ENCODE measurements around the gene DFFB.

Gene DFFB

GRCh38 chr1:3928586-3928985 is 71.3 kb downstream of the DFFB start:
- ChIA-PET POLR2A (no interaction called here), CTCF (no interaction called here)
- no peak overlapping the region for H3K27ac ChIP-seq (ENCODE audit: extremely low read depth, low read depth, low read length)
- no peak for TF ChIP-seq ZNF776 (tag by site-specific recombination; IDR thresholded peaks at IDR 0.05; ENCODE audit: borderline replicate concordance)
- TF ChIP-seq ZNF548 (tag by site-specific recombination; IDR thresholded peaks at IDR 0.05), result no peak
- TF ChIP-seq ZNF837 (tag by site-specific recombination; IDR thresholded peaks at IDR 0.05), result no peak
- no peak for TF ChIP-seq SP3 (tag by site-specific recombination; IDR thresholded peaks at IDR 0.05)
- no peak for TF ChIP-seq ZBTB8A (tag by site-specific recombination; IDR thresholded peaks at IDR 0.05)
- TF ChIP-seq KLF8 (tag by site-specific recombination; IDR thresholded peaks at IDR 0.05), result no peak
- TF ChIP-seq HIC1 (tag by site-specific recombination; IDR thresholded peaks at IDR 0.05), result no peak
- TF ChIP-seq ZNF10 (tag by site-specific recombination; IDR thresholded peaks at IDR 0.05), result no peak
- no peak for TF ChIP-seq ZNF121 (tag by site-specific recombination; IDR thresholded peaks at IDR 0.05)
- TF ChIP-seq TCF7L2 (IDR thresholded peaks at IDR 0.05; ENCODE audit: borderline replicate concordance, low read depth, low read length), result no peak
- TF ChIP-seq ZNF629 (tag by site-specific recombination; IDR thresholded peaks at IDR 0.05), result no peak
- no peaks in the 10 kb centered on the region for H3K4me1 ChIP-seq (ENCODE audit: control insufficient read depth, insufficient read depth, low read length)
- H3K36me3 ChIP-seq (ENCODE audit: control insufficient read depth in 2 of 2, insufficient read depth in 1 of 2, low read length in 2 of 2), result no peaks in the 10 kb centered on the region
- H3K4me3 ChIP-seq (ENCODE audit: low read depth, low read length), result no peak overlapping the region
- H3K9me3 ChIP-seq (ENCODE audit: control insufficient read depth, insufficient read depth, low read depth, low read length), result no peaks in the 10 kb centered on the region

- ChIA-PET CTCF (no interaction called here), POLR2A (no interaction called here)
- Histone ChIP-seq H3K4me3 (ENCODE audit: low read depth, low read length) (no peak overlapping the region), H3K9me3 (ENCODE audit: control insufficient read depth, insufficient read depth, low read depth, low read length) (no peaks in the 10 kb centered on the region), H3K36me3 (ENCODE audit: control insufficient read depth in 2 of 2, insufficient read depth in 1 of 2, low read length in 2 of 2) (no peaks in the 10 kb centered on the region), H3K4me1 (ENCODE audit: control insufficient read depth, insufficient read depth, low read length) (no peaks in the 10 kb centered on the region), H3K27ac (ENCODE audit: extremely low read depth, low read depth, low read length) (no peak overlapping the region)
- TF ChIP-seq INSM2 (tag by site-specific recombination; IDR thresholded peaks at IDR 0.05) (no peak; the same call in 1 of the 2 replicates), YY1 (tag by site-specific recombination; IDR thresholded peaks at IDR 0.05) (no peak), ZNF311 (tag by site-specific recombination; IDR thresholded peaks at IDR 0.05; ENCODE audit: borderline replicate concordance) (no peak), SALL2 (tag by site-specific recombination; IDR thresholded peaks at IDR 0.05; ENCODE audit: borderline replicate concordance) (0 out of 2 replicates have a peak, but pooled peaks have one; percentile 41), MYNN (tag by site-specific recombination; IDR thresholded peaks at IDR 0.05; ENCODE audit: borderline replicate concordance) (no peak), ZNF19 (tag by site-specific recombination; IDR thresholded peaks at IDR 0.05; ENCODE audit: low read depth) (no peak), ZNF26 (tag by site-specific recombination; IDR thresholded peaks at IDR 0.05) (no peak), ZNF514 (tag by site-specific recombination; IDR thresholded peaks at IDR 0.05) (no peak), ZNF148 (tag by site-specific recombination; IDR thresholded peaks at IDR 0.05; ENCODE audit: borderline replicate concordance) (0 out of 2 replicates have a peak, but pooled peaks have one; percentile 18), ZNF211 (tag by site-specific recombination; IDR thresholded peaks at IDR 0.05; ENCODE audit: low read depth) (no peak), AEBP2 (tag by site-specific recombination; IDR thresholded peaks at IDR 0.05; ENCODE audit: borderline replicate concordance) (0 out of 2 replicates have a peak, but pooled peaks have one; percentile 23), GLI4 (tag by site-specific recombination; IDR thresholded peaks at IDR 0.05) (0 out of 2 replicates have a peak, but pooled peaks have one; percentile 35), SCRT2 (tag by site-specific recombination; IDR thresholded peaks at IDR 0.05) (no peak)
Measured at GRCh38 chr1:3929126-3929525, 71.8 kb downstream of the DFFB start.

All from HEK293 (cell line).